Measurements from ENCODE around the gene EXOC3L2.

The EXOC3L2 gene

GRCh38 chr19:45280471-45280961 lies 35.3 kb upstream of the EXOC3L2 start:
- no peak overlapping the region for H3K4me3 ChIP-seq (ENCODE audit: low read depth, low read length)
- no peak for TF ChIP-seq CTCF (IDR thresholded peaks at IDR 0.05; ENCODE audit: borderline replicate concordance, insufficient read depth, low read depth, low read length)

- no peak for TF ChIP-seq CTCF (IDR thresholded peaks at IDR 0.05; ENCODE audit: borderline replicate concordance, insufficient read depth, low read depth, low read length)
- no peak overlapping the region for H3K4me3 ChIP-seq (ENCODE audit: low read depth, low read length)
These were observed 34.5 kb upstream of the EXOC3L2 start for GRCh38 chr19:45279587-45280192.

- H3K4me3 ChIP-seq (ENCODE audit: low read depth, low read length) = no peak overlapping the region
- no peak for TF ChIP-seq CTCF (IDR thresholded peaks at IDR 0.05; ENCODE audit: borderline replicate concordance, insufficient read depth, low read depth, low read length)
These were observed 32.9 kb upstream of the EXOC3L2 start for GRCh38 chr19:45278087-45278486.

GRCh38 chr19:45276284-45276687 lies 31.1 kb upstream of the EXOC3L2 start:
- no peak overlapping the region for H3K4me3 ChIP-seq (ENCODE audit: low read depth, low read length)
- no peak for TF ChIP-seq CTCF (IDR thresholded peaks at IDR 0.05; ENCODE audit: borderline replicate concordance, insufficient read depth, low read depth, low read length)

- no peak for TF ChIP-seq CTCF (IDR thresholded peaks at IDR 0.05; ENCODE audit: borderline replicate concordance, insufficient read depth, low read depth, low read length)
- H3K4me3 ChIP-seq (ENCODE audit: low read depth, low read length) = no peak overlapping the region
These were observed 30.3 kb upstream of the EXOC3L2 start for GRCh38 chr19:45275370-45275971.

GRCh38 chr19:45273521-45273855 lies 28.3 kb upstream of the EXOC3L2 start:
- TF ChIP-seq CTCF (IDR thresholded peaks at IDR 0.05; ENCODE audit: borderline replicate concordance, insufficient read depth, low read depth, low read length) = no peak
- no peak overlapping the region for H3K4me3 ChIP-seq (ENCODE audit: low read depth, low read length)

GRCh38 chr19:45271735-45272108 lies 26.5 kb upstream of the EXOC3L2 start:
- no peak for TF ChIP-seq CTCF (IDR thresholded peaks at IDR 0.05; ENCODE audit: borderline replicate concordance, insufficient read depth, low read depth, low read length)
- H3K4me3 ChIP-seq (ENCODE audit: low read depth, low read length) = no peak overlapping the region

Measured in GM12875 (cell line).